NCI-H146 (cell line): ENCODE measurements around the gene CBX6.
"Not testable (repeated sequence)": the region's sequence is repeated elsewhere in the genome, so short reads cannot be mapped to it uniquely, and the experiment has no call there.

Experiments used
- DNase-seq: peaks from one replicate; lab custom pipeline; 2025; lab: John Stamatoyannopoulos, UW

The CBX6 gene

GRCh38 chr22:38861170-38861876 is 10.7 kb downstream of the CBX6 start:
- no peak for DNase-seq

- no peak for DNase-seq
Observed at GRCh38 chr22:38860283-38861169, 11.5 kb downstream of the CBX6 start.

- no peak for DNase-seq
Observed at GRCh38 chr22:38859581-38860282, 12.3 kb downstream of the CBX6 start.

- DNase-seq = no peak
Observed at GRCh38 chr22:38858492-38858891, 13.5 kb downstream of the CBX6 start.

GRCh38 chr22:38854476-38854875 is 17.5 kb downstream of the CBX6 start:
- not testable (repeated sequence) for DNase-seq

GRCh38 chr22:38853883-38854282 is 18.1 kb downstream of the CBX6 start:
- DNase-seq = not testable (repeated sequence)

- no peak for DNase-seq
Observed at GRCh38 chr22:38853196-38853651, 18.8 kb downstream of the CBX6 start.

GRCh38 chr22:38852522-38852921 is 19.5 kb downstream of the CBX6 start:
- no peak for DNase-seq

- DNase-seq = no peak
Observed at GRCh38 chr22:38850941-38851849, 20.8 kb downstream of the CBX6 start.

- DNase-seq = no peak
Observed at GRCh38 chr22:38850399-38850798, 21.6 kb downstream of the CBX6 start.

GRCh38 chr22:38849811-38850210 is 22.2 kb downstream of the CBX6 start:
- DNase-seq = no peak

- DNase-seq = no peak
Observed at GRCh38 chr22:38846412-38846811, 25.6 kb downstream of the CBX6 start.

- DNase-seq = no peak
Observed at GRCh38 chr22:38845004-38845740, 26.8 kb downstream of the CBX6 start.

- no peak for DNase-seq
Observed at GRCh38 chr22:38844315-38845003, 27.6 kb downstream of the CBX6 start.

- peak; percentile 64 for DNase-seq
Observed at GRCh38 chr22:38843657-38844314, 28.2 kb downstream of the CBX6 start, which contains the start of gene NPTXR. Gene NPTXR, minus strand, starts transcription at chr22:38844028.

- DNase-seq = peak; percentile 72
Observed at GRCh38 chr22:38843201-38843656, 28.8 kb downstream of the CBX6 start.

- no peak for DNase-seq
Observed at GRCh38 chr22:38842512-38843200, 29.4 kb downstream of the CBX6 start.

GRCh38 chr22:38841635-38842034 is 30.4 kb downstream of the CBX6 start:
- DNase-seq = no peak

GRCh38 chr22:38841211-38841610 is 30.8 kb downstream of the CBX6 start:
- no peak for DNase-seq
